GM18867 (cell line): ENCODE data around the gene TRPM6.
A peak's percentile ranks its signal among the peaks of the same experiment; 100 is the strongest.
"Not testable (repeated sequence)": the region's sequence is repeated elsewhere in the genome, so short reads cannot be mapped to it uniquely, and the experiment has no call there.

Experiments
- ATAC-seq: cut with Tn5 transposase; IDR thresholded peaks from one replicate; pipeline ENCODE4 v1.9.1; 2021; ENCODE audit warnings: mild to moderate bottlenecking, moderate library complexity; ENCODE audit not compliant: unreplicated experiment

Gene TRPM6

GRCh38 chr9:74887041-74887980 lies at the start of gene TRPM6:
Gene TRPM6, minus strand, starts transcription at chr9:74887921. Its CDS starts 65 bp downstream, at chr9:74887856.
- peak; percentile 52 for ATAC-seq

GRCh38 chr9:74935008-74935407 lies 47.3 kb upstream of the TRPM6 start:
- ATAC-seq: no peak

- ATAC-seq: no peak
These were observed 34.0 kb upstream of the TRPM6 start for GRCh38 chr9:74921737-74922136.

GRCh38 chr9:74920944-74921626 lies 33.4 kb upstream of the TRPM6 start:
- ATAC-seq: no peak

GRCh38 chr9:74910036-74910435 lies 22.3 kb upstream of the TRPM6 start:
- no peak for ATAC-seq

- ATAC-seq: no peak
These were observed 20.9 kb upstream of the TRPM6 start for GRCh38 chr9:74908665-74909064.

- no peak for ATAC-seq
These were observed 19.4 kb upstream of the TRPM6 start for GRCh38 chr9:74907085-74907484.

- ATAC-seq: no peak
These were observed 13.3 kb upstream of the TRPM6 start for GRCh38 chr9:74901001-74901400.

- ATAC-seq: not testable (repeated sequence)
These were observed 728 bp upstream of the TRPM6 start for GRCh38 chr9:74888449-74888848.

- no peak for ATAC-seq
These were observed 255 bp upstream of the TRPM6 start for GRCh38 chr9:74887981-74888370.

GRCh38 chr9:74876382-74876949 lies 11.3 kb downstream of the TRPM6 start:
- ATAC-seq: no peak

GRCh38 chr9:74875656-74876055 lies 12.1 kb downstream of the TRPM6 start:
- ATAC-seq: no peak

- ATAC-seq: no peak
These were observed 13.5 kb downstream of the TRPM6 start for GRCh38 chr9:74874220-74874619.

- no peak for ATAC-seq
These were observed 15.0 kb downstream of the TRPM6 start for GRCh38 chr9:74872619-74873233.

GRCh38 chr9:74867483-74867882 lies 20.2 kb downstream of the TRPM6 start:
- no peak for ATAC-seq

- ATAC-seq: no peak
These were observed 22.5 kb downstream of the TRPM6 start for GRCh38 chr9:74865177-74865576.

- no peak for ATAC-seq
These were observed 25.8 kb downstream of the TRPM6 start for GRCh38 chr9:74861773-74862474.

GRCh38 chr9:74861071-74861470 lies 26.6 kb downstream of the TRPM6 start:
- no peak for ATAC-seq

GRCh38 chr9:74860247-74860646 lies 27.5 kb downstream of the TRPM6 start:
- not testable (repeated sequence) for ATAC-seq

- ATAC-seq: no peak
These were observed 27.9 kb downstream of the TRPM6 start for GRCh38 chr9:74859786-74860185.
